Peyer's patch (tissue), 4 donors: ENCODE measurements around the gene DPH7.
"Not testable (repeated sequence)": the region's sequence is repeated elsewhere in the genome, so short reads cannot be mapped to it uniquely, and the experiment has no call there.

Experiments
- POLR2A ChIP-seq, 2 donors: fragments of 450-650 bp; IDR thresholded peaks; one replicate each; pipeline ENCODE4 v1.5.1; 2017; ENCODE audit warnings: antibody characterized with exemption in 2 of 2, mild to moderate bottlenecking in 2 of 2, moderate library complexity in 2 of 2
- TF ChIP-seq, protein P1 (sequence below), 6 experiments: fragments of 450-650 bp in 4 of 6; fragments of 200-600 bp in 2 of 6; sonication (generic) in 1 of 6; IDR thresholded peaks; one replicate each; pipeline ENCODE4 v1.5.1; 2017 to 2019; ENCODE audit warnings: antibody characterized with exemption in 6 of 6, mild to moderate bottlenecking in 3 of 6, moderate library complexity in 1 of 6

DNA sequence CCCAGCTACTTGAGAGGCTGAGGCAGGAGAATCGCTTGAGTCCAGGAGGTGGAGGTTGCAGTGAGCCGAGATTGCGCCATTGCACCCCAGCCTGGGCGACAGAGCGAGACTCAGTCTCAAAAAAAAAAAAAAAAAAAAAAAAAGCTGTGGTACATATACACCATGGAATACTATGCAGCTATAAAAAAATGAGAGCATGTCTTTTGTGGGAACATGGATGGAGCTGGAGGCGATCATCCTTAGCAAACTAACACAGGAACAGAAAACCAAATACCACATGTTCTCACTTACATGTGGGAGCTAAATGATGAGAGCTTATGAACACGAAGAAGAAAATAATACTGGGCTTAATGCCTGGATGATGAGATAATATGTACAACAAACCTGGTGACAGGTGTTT is 17.9 kb upstream of the DPH7 start:
- TF ChIP-seq, protein P1, sequence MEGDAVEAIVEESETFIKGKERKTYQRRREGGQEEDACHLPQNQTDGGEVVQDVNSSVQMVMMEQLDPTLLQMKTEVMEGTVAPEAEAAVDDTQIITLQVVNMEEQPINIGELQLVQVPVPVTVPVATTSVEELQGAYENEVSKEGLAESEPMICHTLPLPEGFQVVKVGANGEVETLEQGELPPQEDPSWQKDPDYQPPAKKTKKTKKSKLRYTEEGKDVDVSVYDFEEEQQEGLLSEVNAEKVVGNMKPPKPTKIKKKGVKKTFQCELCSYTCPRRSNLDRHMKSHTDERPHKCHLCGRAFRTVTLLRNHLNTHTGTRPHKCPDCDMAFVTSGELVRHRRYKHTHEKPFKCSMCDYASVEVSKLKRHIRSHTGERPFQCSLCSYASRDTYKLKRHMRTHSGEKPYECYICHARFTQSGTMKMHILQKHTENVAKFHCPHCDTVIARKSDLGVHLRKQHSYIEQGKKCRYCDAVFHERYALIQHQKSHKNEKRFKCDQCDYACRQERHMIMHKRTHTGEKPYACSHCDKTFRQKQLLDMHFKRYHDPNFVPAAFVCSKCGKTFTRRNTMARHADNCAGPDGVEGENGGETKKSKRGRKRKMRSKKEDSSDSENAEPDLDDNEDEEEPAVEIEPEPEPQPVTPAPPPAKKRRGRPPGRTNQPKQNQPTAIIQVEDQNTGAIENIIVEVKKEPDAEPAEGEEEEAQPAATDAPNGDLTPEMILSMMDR (IDR thresholded peaks at IDR 0.05): not testable (repeated sequence)
- TF ChIP-seq POLR2A (IDR thresholded peaks at IDR 0.05): not testable (repeated sequence)
